CD4-positive, alpha-beta T cell (primary cell): ENCODE measurements around the gene TAOK1. TPM values are rescaled to one million over a fixed set of nuclear protein-coding genes. Genes with fewer than 3 reads are reported as not detected.
"Not testable (repeated sequence)": the region's sequence is repeated elsewhere in the genome, so short reads cannot be mapped to it uniquely, and the experiment has no call there.

ENCODE experiments used
- ATAC-seq: fragments of 200-7000 bp; cut with Tn5 transposase; one replicate; pipeline ENCODE4 v1.10.0; 2022; ENCODE audit warnings: mild to moderate bottlenecking; ENCODE audit not compliant: poor library complexity
- CTCF ChIA-PET: fragments of 350-600 bp; sonication (Branson Sonifier 250); formaldehyde crosslinking; loops from one replicate; lab custom pipeline; 2021; ENCODE audit warnings: antibody characterized with exemption, inconsistent platforms; lab: Charles Lee
- POLR2A ChIA-PET: fragments of 350-600 bp; sonication (Branson Sonifier 250); formaldehyde crosslinking; loops from one replicate; lab custom pipeline; 2021; ENCODE audit warnings: antibody characterized with exemption, inconsistent platforms; lab: Charles Lee
- DNase-seq, 14 experiments: peaks; one replicate each; pipeline ENCODE4 v3.0.0-alpha.2; 2013 to 2020; ENCODE audit warnings: mixed read lengths in 2 of 14
- H3K27ac ChIP-seq, 2 donors: one replicate each; pipeline versions ENCODE4 v1.5.1 to v1.7.0; 2013; ENCODE audit warnings: low read length in 2 of 2, low read depth in 1 of 2, mild to moderate bottlenecking in 1 of 2
- H3K27me3 ChIP-seq, 2 experiments: 1 replicate in 1 of 2; 2 replicates in 1 of 2; pipeline versions ENCODE4 v1.6.1 to v1.7.0; 2013; ENCODE audit warnings: low read length in 2 of 2, control low read depth in 1 of 2, mild to moderate bottlenecking in 1 of 2, moderate library complexity in 1 of 2; ENCODE audit not compliant: insufficient read depth in 2 of 2, control insufficient read depth in 1 of 2
- H3K36me3 ChIP-seq: one replicate; pipeline ENCODE4 v1.6.1; 2013; ENCODE audit warnings: low read length, control low read depth; ENCODE audit not compliant: insufficient read depth
- H3K4me1 ChIP-seq: one replicate; pipeline ENCODE4 v1.6.1; 2013; ENCODE audit warnings: low read length, control low read depth; ENCODE audit not compliant: insufficient read depth
- H3K4me3 ChIP-seq: one replicate; pipeline ENCODE4 v1.5.1; 2013; ENCODE audit warnings: mild to moderate bottlenecking, low read length, moderate library complexity
- H3K9me3 ChIP-seq, 2 experiments: 1 replicate in 1 of 2; 2 replicates in 1 of 2; pipeline versions ENCODE4 v1.6.1 to v1.7.0; 2013; ENCODE audit warnings: low read length in 2 of 2, mild to moderate bottlenecking in 2 of 2, control low read depth in 1 of 2, moderate library complexity in 1 of 2; ENCODE audit not compliant: control insufficient read depth in 1 of 2, insufficient read depth in 1 of 2
- H3K27ac Mint-ChIP-seq: one replicate; pipeline ENCODE4 v1.8.0; 2020; ENCODE audit warnings: mixed read lengths
- H3K27me3 Mint-ChIP-seq: one replicate; pipeline ENCODE4 v1.8.0; 2021; ENCODE audit warnings: mixed read lengths
- H3K36me3 Mint-ChIP-seq: one replicate; pipeline ENCODE4 v1.8.0; 2021; ENCODE audit warnings: low read depth, mixed read lengths
- H3K4me1 Mint-ChIP-seq: one replicate; pipeline ENCODE4 v1.8.0; 2021; ENCODE audit warnings: low read depth, mixed read lengths
- H3K4me3 Mint-ChIP-seq: one replicate; pipeline ENCODE4 v1.8.0; 2020; ENCODE audit warnings: mild to moderate bottlenecking, mixed read lengths
- H3K9me3 Mint-ChIP-seq: one replicate; pipeline ENCODE4 v1.8.0; 2020; ENCODE audit warnings: mixed read lengths
- intact Hi-C, 2 experiments: fragments of 100-400 bp; cut with DNase I in 1 of 2; cut with micrococcal nuclease in 1 of 2; formaldehyde crosslinking; loops; one replicate each; pipeline versions ENCODE4 v1.15.1 to v1.9.0; 2023 to 2025; cut with DNase I, micrococcal nuclease
- total RNA-seq, 174 experiments: library from RNA in 2 of 174; stranded (reverse) in 2 of 174; gene quantifications; one replicate each; pipeline ENCODE4 v1.2.3 and lab custom pipeline; 2021 to 2026
- TF ChIP-seq, protein P1 (sequence below): fragments of 200-600 bp; IDR thresholded peaks from one replicate; pipeline ENCODE4 v1.8.0; 2022; ENCODE audit warnings: antibody characterized with exemption, mild to moderate bottlenecking

Gene TAOK1
- total RNA-seq, 2 experiments from 2014 or later: 33.1 to 33.8 TPM

DNA sequence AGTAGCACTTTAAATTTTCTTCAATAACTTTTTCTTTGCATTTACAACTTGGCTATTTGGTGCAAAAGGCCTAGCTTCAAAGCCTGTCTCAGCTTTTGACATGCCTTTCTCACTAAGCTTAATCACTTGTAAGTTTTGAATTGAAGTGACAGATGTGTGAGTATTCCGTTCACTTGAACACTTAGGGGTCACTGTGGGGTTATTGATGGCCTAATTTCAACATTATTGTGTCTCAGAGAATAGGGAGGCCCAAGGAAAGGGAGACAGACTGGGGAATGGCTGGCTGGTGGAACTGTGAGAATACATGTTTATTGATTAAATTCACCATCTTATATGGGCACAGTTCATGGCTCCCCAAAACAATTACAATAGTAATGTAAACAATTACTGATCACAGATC lies 84.1 kb downstream of the TAOK1 start:
- Histone ChIP-seq H3K4me1 (no peaks in the 10 kb centered on the region), H3K27me3 (no peaks in the 10 kb centered on the region), H3K4me3 (no peak overlapping the region), H3K27ac (no peak overlapping the region), H3K9me3 (no peaks in the 10 kb centered on the region), H3K36me3 (peaks cover 39% of the 10 kb centered on the region)
- Mint-ChIP-seq H3K36me3 (peaks cover 56% of the 10 kb centered on the region), H3K9me3 (no peaks in the 10 kb centered on the region), H3K4me1 (no peaks in the 10 kb centered on the region), H3K27me3 (no peaks in the 10 kb centered on the region), H3K4me3 (no peak overlapping the region), H3K27ac (no peak overlapping the region)
- ATAC-seq (no peak), DNase-seq (no peak)
- POLR2A ChIA-PET: no interaction called here
- TF ChIP-seq, protein P1, sequence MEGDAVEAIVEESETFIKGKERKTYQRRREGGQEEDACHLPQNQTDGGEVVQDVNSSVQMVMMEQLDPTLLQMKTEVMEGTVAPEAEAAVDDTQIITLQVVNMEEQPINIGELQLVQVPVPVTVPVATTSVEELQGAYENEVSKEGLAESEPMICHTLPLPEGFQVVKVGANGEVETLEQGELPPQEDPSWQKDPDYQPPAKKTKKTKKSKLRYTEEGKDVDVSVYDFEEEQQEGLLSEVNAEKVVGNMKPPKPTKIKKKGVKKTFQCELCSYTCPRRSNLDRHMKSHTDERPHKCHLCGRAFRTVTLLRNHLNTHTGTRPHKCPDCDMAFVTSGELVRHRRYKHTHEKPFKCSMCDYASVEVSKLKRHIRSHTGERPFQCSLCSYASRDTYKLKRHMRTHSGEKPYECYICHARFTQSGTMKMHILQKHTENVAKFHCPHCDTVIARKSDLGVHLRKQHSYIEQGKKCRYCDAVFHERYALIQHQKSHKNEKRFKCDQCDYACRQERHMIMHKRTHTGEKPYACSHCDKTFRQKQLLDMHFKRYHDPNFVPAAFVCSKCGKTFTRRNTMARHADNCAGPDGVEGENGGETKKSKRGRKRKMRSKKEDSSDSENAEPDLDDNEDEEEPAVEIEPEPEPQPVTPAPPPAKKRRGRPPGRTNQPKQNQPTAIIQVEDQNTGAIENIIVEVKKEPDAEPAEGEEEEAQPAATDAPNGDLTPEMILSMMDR: no peak
- intact Hi-C loops: no loop called here
- CTCF ChIA-PET: no interaction called here

DNA sequence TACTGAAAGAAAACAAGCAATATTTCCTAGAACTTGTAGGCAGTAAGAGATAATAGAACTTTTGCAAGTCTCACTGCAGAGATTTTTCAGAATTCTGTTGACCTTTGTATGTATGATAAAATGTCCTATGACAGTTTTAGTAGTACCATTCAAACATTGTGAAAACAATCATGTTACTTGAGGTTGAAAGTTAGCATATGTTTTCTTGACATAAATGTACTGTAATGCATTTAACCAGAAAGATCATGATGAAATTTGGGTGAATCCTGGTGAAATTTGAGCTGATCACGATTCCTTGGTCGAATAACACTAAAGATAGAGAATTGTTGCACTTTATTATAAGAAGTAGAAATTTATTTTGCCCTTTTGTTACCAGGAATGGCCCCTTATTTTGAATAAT lies 85.7 kb downstream of the TAOK1 start:
- Histone ChIP-seq H3K27me3 (no peaks in the 10 kb centered on the region), H3K4me1 (no peaks in the 10 kb centered on the region), H3K27ac (no peak overlapping the region), H3K9me3 (no peaks in the 10 kb centered on the region), H3K4me3 (no peak overlapping the region), H3K36me3 (peaks cover 37% of the 10 kb centered on the region)
- H3K4me1 Mint-ChIP-seq: no peaks in the 10 kb centered on the region
- H3K4me3 Mint-ChIP-seq: no peak overlapping the region
- no peaks in the 10 kb centered on the region for H3K9me3 Mint-ChIP-seq
- intact Hi-C loops: no loop called here
- H3K27me3 Mint-ChIP-seq: no peaks in the 10 kb centered on the region
- no peak for ATAC-seq
- H3K36me3 Mint-ChIP-seq: peaks cover 49% of the 10 kb centered on the region
- TF ChIP-seq, protein P1: no peak
- ChIA-PET CTCF (interaction anchor here (3.5 kb wide), 1 partner anchor 106 kb away, joined by 9 read pairs; no protein-coding TSS in a partner anchor), POLR2A (no interaction called here)
- DNase-seq: no peak
- H3K27ac Mint-ChIP-seq: no peak overlapping the region

DNA sequence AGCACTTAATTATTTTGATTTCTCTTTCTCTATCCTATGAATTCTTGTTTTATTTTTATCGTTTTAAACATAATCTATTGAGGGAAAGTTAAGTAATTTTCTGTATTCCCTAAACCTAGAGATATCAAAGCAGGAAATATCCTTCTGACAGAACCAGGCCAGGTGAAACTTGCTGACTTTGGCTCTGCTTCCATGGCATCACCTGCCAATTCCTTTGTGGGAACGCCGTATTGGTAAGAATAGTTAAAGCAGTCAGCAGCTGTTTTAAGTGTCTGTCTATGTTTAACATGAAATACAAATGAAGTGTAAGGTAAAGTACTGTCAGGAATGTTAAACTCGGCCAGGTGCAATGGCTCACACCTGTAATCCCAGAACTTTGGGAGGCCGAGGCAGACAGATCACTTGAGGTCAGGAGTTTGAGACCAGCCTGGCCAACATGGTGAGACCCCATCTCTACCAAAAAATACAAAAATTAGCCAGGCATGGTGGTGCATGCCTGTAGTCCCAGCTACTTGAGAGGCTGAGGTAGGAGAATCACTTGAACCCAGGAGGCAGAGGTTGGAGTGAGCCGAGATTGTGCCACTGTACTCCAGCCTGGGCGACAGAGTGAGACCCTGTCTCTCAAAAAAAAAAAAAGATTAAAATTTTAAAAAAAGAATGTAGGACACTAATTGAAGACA lies 90.2 kb downstream of the TAOK1 start:
- DNase-seq, H3K4me1 ChIP-seq, H3K4me3 ChIP-seq, H3K9me3 ChIP-seq, intact Hi-C loops, H3K27me3 ChIP-seq, H3K27me3 Mint-ChIP-seq, ATAC-seq, H3K27ac ChIP-seq, H3K27ac Mint-ChIP-seq, H3K4me1 Mint-ChIP-seq, H3K4me3 Mint-ChIP-seq, H3K9me3 Mint-ChIP-seq: not testable (repeated sequence)
- ChIA-PET POLR2A (interaction anchor here (0.6 kb wide), 1 partner anchor 107 kb away, joined by 3 read pairs; no protein-coding TSS in a partner anchor), CTCF (interaction anchor here (0.9 kb wide), 1 partner anchor 111 kb away, joined by 3 read pairs; no protein-coding TSS in a partner anchor)
- H3K36me3 ChIP-seq: peaks cover 46% of the 10 kb centered on the region
- H3K36me3 Mint-ChIP-seq: peaks cover 61% of the 10 kb centered on the region
